ENCODE measurements around the gene DEFB132. TPM values are rescaled to one million over a fixed set of nuclear protein-coding genes. Genes with fewer than 3 reads are reported as not detected.

DEFB132 gene
- total RNA-seq, 1 experiment from 2014 or later, result not detected

- ChIA-PET CTCF (interaction anchor here (0.6 kb wide), 1 partner anchor 59 kb away, joined by 5 read pairs; no protein-coding TSS in a partner anchor), POLR2A (ENCODE audit: low non-redundant PET) (interaction anchor here (0.7 kb wide), 1 partner anchor 48 kb away, joined by 6 read pairs; no protein-coding TSS in a partner anchor)
- peaks cover 3% of the 10 kb centered on the region for H3K4me1 ChIP-seq (ENCODE audit: insufficient read depth, low read length, poor library complexity, severe bottlenecking)
- H3K36me3 ChIP-seq (ENCODE audit: insufficient read depth, low read length, poor library complexity, severe bottlenecking), result peaks cover 2% of the 10 kb centered on the region
- H3K27ac ChIP-seq (ENCODE audit: low read depth, low read length, poor library complexity, severe bottlenecking), result no peak overlapping the region
- no TSS peak for BruUV-seq (replicated peaks)
- no peaks in the 10 kb centered on the region for H3K9me3 ChIP-seq (ENCODE audit: low read depth, low read length, poor library complexity, severe bottlenecking)
- no peak for TF ChIP-seq EZH2 (IDR thresholded peaks at IDR 0.05; ENCODE audit: borderline replicate concordance, low read depth, low read length, poor library complexity, severe bottlenecking)
- TF ChIP-seq, protein P1, sequence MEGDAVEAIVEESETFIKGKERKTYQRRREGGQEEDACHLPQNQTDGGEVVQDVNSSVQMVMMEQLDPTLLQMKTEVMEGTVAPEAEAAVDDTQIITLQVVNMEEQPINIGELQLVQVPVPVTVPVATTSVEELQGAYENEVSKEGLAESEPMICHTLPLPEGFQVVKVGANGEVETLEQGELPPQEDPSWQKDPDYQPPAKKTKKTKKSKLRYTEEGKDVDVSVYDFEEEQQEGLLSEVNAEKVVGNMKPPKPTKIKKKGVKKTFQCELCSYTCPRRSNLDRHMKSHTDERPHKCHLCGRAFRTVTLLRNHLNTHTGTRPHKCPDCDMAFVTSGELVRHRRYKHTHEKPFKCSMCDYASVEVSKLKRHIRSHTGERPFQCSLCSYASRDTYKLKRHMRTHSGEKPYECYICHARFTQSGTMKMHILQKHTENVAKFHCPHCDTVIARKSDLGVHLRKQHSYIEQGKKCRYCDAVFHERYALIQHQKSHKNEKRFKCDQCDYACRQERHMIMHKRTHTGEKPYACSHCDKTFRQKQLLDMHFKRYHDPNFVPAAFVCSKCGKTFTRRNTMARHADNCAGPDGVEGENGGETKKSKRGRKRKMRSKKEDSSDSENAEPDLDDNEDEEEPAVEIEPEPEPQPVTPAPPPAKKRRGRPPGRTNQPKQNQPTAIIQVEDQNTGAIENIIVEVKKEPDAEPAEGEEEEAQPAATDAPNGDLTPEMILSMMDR (conservative IDR thresholded peaks at IDR 0.05; ENCODE audit: low read depth, low read length), result no peak
- H3K27me3 ChIP-seq (replicated peaks; ENCODE audit: insufficient read depth, low read depth, low read length, poor library complexity), result no peaks in the 10 kb centered on the region
- no peak overlapping the region for H3K4me3 ChIP-seq (ENCODE audit: low read depth, low read length, poor library complexity, severe bottlenecking)
- intact Hi-C loops (cut with micrococcal nuclease; ENCODE audit: unreplicated experiment), result no loop called here
- DNase-seq (ENCODE audit: low spot score), result no peak
These were observed 14.0 kb downstream of the DEFB132 start for GRCh38 chr20:271528-271927.

- H3K4me1 ChIP-seq (ENCODE audit: insufficient read depth, low read length, poor library complexity, severe bottlenecking), result no peaks in the 10 kb centered on the region
- H3K27me3 ChIP-seq (replicated peaks; ENCODE audit: insufficient read depth, low read depth, low read length, poor library complexity), result no peaks in the 10 kb centered on the region
- peaks cover 8% of the 10 kb centered on the region for H3K36me3 ChIP-seq (ENCODE audit: insufficient read depth, low read length, poor library complexity, severe bottlenecking)
- no peaks in the 10 kb centered on the region for H3K9me3 ChIP-seq (ENCODE audit: low read depth, low read length, poor library complexity, severe bottlenecking)
- no peak for TF ChIP-seq EZH2 (IDR thresholded peaks at IDR 0.05; ENCODE audit: borderline replicate concordance, low read depth, low read length, poor library complexity, severe bottlenecking)
- TF ChIP-seq, protein P1 (conservative IDR thresholded peaks at IDR 0.05; ENCODE audit: low read depth, low read length), result no peak
- ChIA-PET POLR2A (ENCODE audit: low non-redundant PET) (no interaction called here), CTCF (no interaction called here)
- intact Hi-C loops (cut with micrococcal nuclease; ENCODE audit: unreplicated experiment), result no loop called here
- BruUV-seq (replicated peaks), result no TSS peak
- DNase-seq (ENCODE audit: low spot score), result no peak
- no peak overlapping the region for H3K4me3 ChIP-seq (ENCODE audit: low read depth, low read length, poor library complexity, severe bottlenecking)
- no peak overlapping the region for H3K27ac ChIP-seq (ENCODE audit: low read depth, low read length, poor library complexity, severe bottlenecking)
These were observed 15.2 kb downstream of the DEFB132 start for GRCh38 chr20:272718-273117.

GRCh38 chr20:273884-274283 is 16.4 kb downstream of the DEFB132 start:
- Histone ChIP-seq H3K36me3 (ENCODE audit: insufficient read depth, low read length, poor library complexity, severe bottlenecking) (peaks cover 14% of the 10 kb centered on the region), H3K4me3 (ENCODE audit: low read depth, low read length, poor library complexity, severe bottlenecking) (no peak overlapping the region), H3K27ac (ENCODE audit: low read depth, low read length, poor library complexity, severe bottlenecking) (no peak overlapping the region), H3K9me3 (ENCODE audit: low read depth, low read length, poor library complexity, severe bottlenecking) (no peaks in the 10 kb centered on the region), H3K27me3 (replicated peaks; ENCODE audit: insufficient read depth, low read depth, low read length, poor library complexity) (no peaks in the 10 kb centered on the region), H3K4me1 (ENCODE audit: insufficient read depth, low read length, poor library complexity, severe bottlenecking) (no peaks in the 10 kb centered on the region)
- ChIA-PET CTCF (no interaction called here), POLR2A (ENCODE audit: low non-redundant PET) (no interaction called here)
- TF ChIP-seq EZH2 (IDR thresholded peaks at IDR 0.05; ENCODE audit: borderline replicate concordance, low read depth, low read length, poor library complexity, severe bottlenecking), result no peak
- TF ChIP-seq, protein P1 (conservative IDR thresholded peaks at IDR 0.05; ENCODE audit: low read depth, low read length), result no peak
- intact Hi-C loops (cut with micrococcal nuclease; ENCODE audit: unreplicated experiment), result no loop called here
- BruUV-seq (replicated peaks), result no TSS peak
- DNase-seq (ENCODE audit: low spot score), result no peak
